HepG2 (cell line): ENCODE measurements around the gene STX4. TPM values are rescaled to one million over a fixed set of nuclear protein-coding genes. Genes with fewer than 3 reads are reported as not detected.
A peak's percentile ranks its signal among the peaks of the same experiment; 100 is the strongest.

Experiments used
- CCAR2 ChIP-seq: fragments of 200-400 bp; formaldehyde crosslinking; optimal IDR thresholded peaks from 2 replicates; pipeline ENCODE3; 2018; ENCODE audit warnings: low read depth, mild to moderate bottlenecking, low read length, moderate library complexity
- HHEX ChIP-seq: IDR thresholded peaks from 2 replicates; pipeline ENCODE4 v1.6.1; 2016; ENCODE audit warnings: control low read depth
- MXD4 ChIP-seq: IDR thresholded peaks from 2 replicates; pipeline ENCODE4 v1.6.1; 2016; ENCODE audit warnings: mild to moderate bottlenecking, missing biosample characterization, missing genetic modification reagents
- NONO ChIP-seq, 2 experiments: fragments of 450-650 bp in 1 of 2; sonication (generic) in 1 of 2; formaldehyde crosslinking in 1 of 2; IDR thresholded peaks in 1 of 2; conservative IDR thresholded peaks in 1 of 2; 2 replicates each; pipeline versions ENCODE4 v1.6.1 to v1.8.0; 2017 to 2022; ENCODE audit warnings: mild to moderate bottlenecking in 1 of 2, missing genetic modification reagents in 1 of 2, moderate library complexity in 1 of 2
- NR2C2 ChIP-seq: sonication (generic); formaldehyde crosslinking; IDR thresholded peaks from 2 replicates; pipeline ENCODE4 v1.4.0; 2020; ENCODE audit warnings: missing genetic modification reagents, mild to moderate bottlenecking, moderate library complexity, borderline replicate concordance
- ONECUT2 ChIP-seq: sonication (generic); formaldehyde crosslinking; IDR thresholded peaks from 2 replicates; pipeline ENCODE4 v1.4.0; 2020; ENCODE audit warnings: missing genetic modification reagents
- RAD51 ChIP-seq: fragments of 450-650 bp; IDR thresholded peaks from 2 replicates; pipeline ENCODE4 v1.6.1; 2016; ENCODE audit warnings: borderline replicate concordance
- RBFOX2 ChIP-seq: fragments of 200-400 bp; formaldehyde crosslinking; IDR thresholded peaks from 2 replicates; pipeline ENCODE4 v1.6.1; 2017; ENCODE audit warnings: low read depth, mild to moderate bottlenecking, low read length
- REPIN1 ChIP-seq: sonication (generic); formaldehyde crosslinking; IDR thresholded peaks from 2 replicates; pipeline ENCODE4 v1.8.0; 2022; ENCODE audit warnings: missing genetic modification reagents, low read depth, mild to moderate bottlenecking, borderline replicate concordance
- TAF15 ChIP-seq: fragments of 200-400 bp; formaldehyde crosslinking; IDR thresholded peaks from one replicate; pipeline ENCODE4 v1.6.1; 2018; ENCODE audit warnings: mild to moderate bottlenecking, low read depth, low read length; ENCODE audit not compliant: poor library complexity, severe bottlenecking
- ZNF10 ChIP-seq: sonication (generic); formaldehyde crosslinking; IDR thresholded peaks from 2 replicates; pipeline ENCODE4 v1.4.0; 2020; ENCODE audit warnings: mild to moderate bottlenecking, low read depth, missing genetic modification reagents, borderline replicate concordance
- ZNF317 ChIP-seq: sonication (generic); formaldehyde crosslinking; IDR thresholded peaks from 2 replicates; pipeline ENCODE4 v1.5.0; 2020; ENCODE audit warnings: mild to moderate bottlenecking, missing genetic modification reagents
- ZNF563 ChIP-seq: sonication (generic); formaldehyde crosslinking; IDR thresholded peaks from 2 replicates; pipeline ENCODE4 v1.8.0; 2022; ENCODE audit warnings: mild to moderate bottlenecking, moderate library complexity, missing genetic modification reagents
- ZNF619 ChIP-seq: sonication (generic); formaldehyde crosslinking; IDR thresholded peaks from 2 replicates; pipeline ENCODE4 v1.4.0; 2020; ENCODE audit warnings: mild to moderate bottlenecking, missing genetic modification reagents
- polyA plus RNA-seq, 8 experiments: library from polyadenylated mRNA; depleted of rRNA in 3 of 8; stranded (reverse) in 7 of 8; unstranded in 1 of 8; fragments of >200 nt; fragmentation: Illumina TruSeq in 4 of 8; extraction: Trizol in 4 of 8; gene quantifications; 2 replicates each; pipeline versions ENCODE4 v1.2.1 to v1.2.3, GENCODE V29; 2011 to 2016; ENCODE audit warnings: low read depth in 4 of 8, missing spikeins in 1 of 8, mixed read lengths in 1 of 8; ENCODE audit not compliant: insufficient read depth in 1 of 8
- total RNA-seq, 5 experiments: library from RNA; depleted of rRNA; stranded (reverse); fragments of >200 nt; fragmentation: Illumina TruSeq; extraction: Trizol; gene quantifications; 2 replicates each; pipeline ENCODE4 v1.2.3, GENCODE V29; 2016; ENCODE audit warnings: low read depth in 1 of 5
- TF ChIP-seq, protein P1 (sequence below): sonication (generic); formaldehyde crosslinking; IDR thresholded peaks from 2 replicates; pipeline ENCODE4 v1.4.0; 2020; ENCODE audit warnings: low read depth, missing genetic modification reagents
- TF ChIP-seq, protein P2 (sequence below): sonication (generic); formaldehyde crosslinking; IDR thresholded peaks from 2 replicates; pipeline ENCODE4 v1.4.0; 2020; ENCODE audit warnings: missing genetic modification reagents, borderline replicate concordance
- TF ChIP-seq, protein P3 (sequence below): sonication (generic); formaldehyde crosslinking; IDR thresholded peaks from 2 replicates; pipeline ENCODE4 v1.4.0; 2020; ENCODE audit warnings: missing genetic modification reagents, mild to moderate bottlenecking, borderline replicate concordance
- TF ChIP-seq, protein P4 (sequence below): sonication (generic); formaldehyde crosslinking; IDR thresholded peaks from 2 replicates; pipeline ENCODE4 v1.9.0; 2021; ENCODE audit warnings: missing genetic modification reagents, borderline replicate concordance
- TF ChIP-seq, protein P5 (sequence below): sonication (generic); formaldehyde crosslinking; IDR thresholded peaks from 2 replicates; pipeline ENCODE4 v1.4.0; 2020; ENCODE audit warnings: missing genetic modification reagents, low read depth, mild to moderate bottlenecking, borderline replicate concordance

The STX4 gene
- total and polyA plus RNA-seq, 2 of the 13 experiments (the other 11 are each of a cell fraction or from before 2014, with no cell fraction given): 29.2 to 34.6 TPM

DNA sequence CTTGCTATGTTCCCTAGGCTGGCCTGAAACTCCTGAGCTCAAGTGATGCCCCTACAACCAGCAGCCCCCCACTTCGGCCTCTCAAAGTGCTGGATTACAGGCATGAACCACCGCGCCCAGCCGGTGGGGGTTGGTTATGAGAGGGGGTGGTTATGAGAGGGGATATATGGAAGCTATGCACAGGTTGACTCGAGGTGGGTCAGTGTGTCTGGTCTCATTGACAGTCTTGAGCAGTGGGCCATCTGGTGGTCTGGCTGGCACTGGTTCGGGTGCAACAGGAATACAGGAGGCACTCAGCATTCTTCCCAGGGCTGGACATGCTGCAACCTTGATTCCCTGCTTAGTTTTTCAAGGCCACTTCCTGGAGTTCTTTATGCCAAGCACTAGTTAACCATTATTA, 17.3 kb upstream of the STX4 start (continued):
- TF ChIP-seq, protein P1, sequence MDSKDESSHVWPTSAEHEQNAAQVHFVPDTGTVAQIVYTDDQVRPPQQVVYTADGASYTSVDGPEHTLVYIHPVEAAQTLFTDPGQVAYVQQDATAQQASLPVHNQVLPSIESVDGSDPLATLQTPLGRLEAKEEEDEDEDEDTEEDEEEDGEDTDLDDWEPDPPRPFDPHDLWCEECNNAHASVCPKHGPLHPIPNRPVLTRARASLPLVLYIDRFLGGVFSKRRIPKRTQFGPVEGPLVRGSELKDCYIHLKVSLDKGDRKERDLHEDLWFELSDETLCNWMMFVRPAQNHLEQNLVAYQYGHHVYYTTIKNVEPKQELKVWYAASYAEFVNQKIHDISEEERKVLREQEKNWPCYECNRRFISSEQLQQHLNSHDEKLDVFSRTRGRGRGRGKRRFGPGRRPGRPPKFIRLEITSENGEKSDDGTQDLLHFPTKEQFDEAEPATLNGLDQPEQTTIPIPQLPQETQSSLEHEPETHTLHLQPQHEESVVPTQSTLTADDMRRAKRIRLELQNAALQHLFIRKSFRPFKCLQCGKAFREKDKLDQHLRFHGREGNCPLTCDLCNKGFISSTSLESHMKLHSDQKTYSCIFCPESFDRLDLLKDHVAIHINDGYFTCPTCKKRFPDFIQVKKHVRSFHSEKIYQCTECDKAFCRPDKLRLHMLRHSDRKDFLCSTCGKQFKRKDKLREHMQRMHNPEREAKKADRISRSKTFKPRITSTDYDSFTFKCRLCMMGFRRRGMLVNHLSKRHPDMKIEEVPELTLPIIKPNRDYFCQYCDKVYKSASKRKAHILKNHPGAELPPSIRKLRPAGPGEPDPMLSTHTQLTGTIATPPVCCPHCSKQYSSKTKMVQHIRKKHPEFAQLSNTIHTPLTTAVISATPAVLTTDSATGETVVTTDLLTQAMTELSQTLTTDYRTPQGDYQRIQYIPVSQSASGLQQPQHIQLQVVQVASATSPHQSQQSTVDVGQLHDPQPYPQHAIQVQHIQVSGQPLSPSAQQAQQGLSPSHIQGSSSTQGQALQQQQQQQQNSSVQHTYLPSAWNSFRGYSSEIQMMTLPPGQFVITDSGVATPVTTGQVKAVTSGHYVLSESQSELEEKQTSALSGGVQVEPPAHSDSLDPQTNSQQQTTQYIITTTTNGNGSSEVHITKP (CRISPR knock-in tag): no peak
- no peak for TF ChIP-seq CCAR2
- no peak for TF ChIP-seq TAF15
- no peak for TF ChIP-seq RBFOX2
- no peak for TF ChIP-seq RAD51
- TF ChIP-seq, protein P2, sequence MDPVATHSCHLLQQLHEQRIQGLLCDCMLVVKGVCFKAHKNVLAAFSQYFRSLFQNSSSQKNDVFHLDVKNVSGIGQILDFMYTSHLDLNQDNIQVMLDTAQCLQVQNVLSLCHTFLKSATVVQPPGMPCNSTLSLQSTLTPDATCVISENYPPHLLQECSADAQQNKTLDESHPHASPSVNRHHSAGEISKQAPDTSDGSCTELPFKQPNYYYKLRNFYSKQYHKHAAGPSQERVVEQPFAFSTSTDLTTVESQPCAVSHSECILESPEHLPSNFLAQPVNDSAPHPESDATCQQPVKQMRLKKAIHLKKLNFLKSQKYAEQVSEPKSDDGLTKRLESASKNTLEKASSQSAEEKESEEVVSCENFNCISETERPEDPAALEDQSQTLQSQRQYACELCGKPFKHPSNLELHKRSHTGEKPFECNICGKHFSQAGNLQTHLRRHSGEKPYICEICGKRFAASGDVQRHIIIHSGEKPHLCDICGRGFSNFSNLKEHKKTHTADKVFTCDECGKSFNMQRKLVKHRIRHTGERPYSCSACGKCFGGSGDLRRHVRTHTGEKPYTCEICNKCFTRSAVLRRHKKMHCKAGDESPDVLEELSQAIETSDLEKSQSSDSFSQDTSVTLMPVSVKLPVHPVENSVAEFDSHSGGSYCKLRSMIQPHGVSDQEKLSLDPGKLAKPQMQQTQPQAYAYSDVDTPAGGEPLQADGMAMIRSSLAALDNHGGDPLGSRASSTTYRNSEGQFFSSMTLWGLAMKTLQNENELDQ (CRISPR knock-in tag): no peak
- TF ChIP-seq ZNF563 (CRISPR knock-in tag): no peak
- TF ChIP-seq, protein P3, sequence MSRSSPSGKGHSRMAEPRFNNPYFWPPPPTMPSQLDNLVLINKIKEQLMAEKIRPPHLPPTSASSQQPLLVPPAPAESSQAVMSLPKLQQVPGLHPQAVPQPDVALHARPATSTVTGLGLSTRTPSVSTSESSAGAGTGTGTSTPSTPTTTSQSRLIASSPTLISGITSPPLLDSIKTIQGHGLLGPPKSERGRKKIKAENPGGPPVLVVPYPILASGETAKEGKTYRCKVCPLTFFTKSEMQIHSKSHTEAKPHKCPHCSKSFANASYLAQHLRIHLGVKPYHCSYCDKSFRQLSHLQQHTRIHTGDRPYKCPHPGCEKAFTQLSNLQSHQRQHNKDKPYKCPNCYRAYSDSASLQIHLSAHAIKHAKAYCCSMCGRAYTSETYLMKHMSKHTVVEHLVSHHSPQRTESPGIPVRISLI (CRISPR knock-in tag): no peak
- TF ChIP-seq ZNF619 (CRISPR knock-in tag): no peak
- no peak; the same call in 1 of the 2 replicates for TF ChIP-seq ZNF317 (CRISPR knock-in tag)
- TF ChIP-seq ONECUT2 (CRISPR knock-in tag): no peak
- TF ChIP-seq, protein P4, sequence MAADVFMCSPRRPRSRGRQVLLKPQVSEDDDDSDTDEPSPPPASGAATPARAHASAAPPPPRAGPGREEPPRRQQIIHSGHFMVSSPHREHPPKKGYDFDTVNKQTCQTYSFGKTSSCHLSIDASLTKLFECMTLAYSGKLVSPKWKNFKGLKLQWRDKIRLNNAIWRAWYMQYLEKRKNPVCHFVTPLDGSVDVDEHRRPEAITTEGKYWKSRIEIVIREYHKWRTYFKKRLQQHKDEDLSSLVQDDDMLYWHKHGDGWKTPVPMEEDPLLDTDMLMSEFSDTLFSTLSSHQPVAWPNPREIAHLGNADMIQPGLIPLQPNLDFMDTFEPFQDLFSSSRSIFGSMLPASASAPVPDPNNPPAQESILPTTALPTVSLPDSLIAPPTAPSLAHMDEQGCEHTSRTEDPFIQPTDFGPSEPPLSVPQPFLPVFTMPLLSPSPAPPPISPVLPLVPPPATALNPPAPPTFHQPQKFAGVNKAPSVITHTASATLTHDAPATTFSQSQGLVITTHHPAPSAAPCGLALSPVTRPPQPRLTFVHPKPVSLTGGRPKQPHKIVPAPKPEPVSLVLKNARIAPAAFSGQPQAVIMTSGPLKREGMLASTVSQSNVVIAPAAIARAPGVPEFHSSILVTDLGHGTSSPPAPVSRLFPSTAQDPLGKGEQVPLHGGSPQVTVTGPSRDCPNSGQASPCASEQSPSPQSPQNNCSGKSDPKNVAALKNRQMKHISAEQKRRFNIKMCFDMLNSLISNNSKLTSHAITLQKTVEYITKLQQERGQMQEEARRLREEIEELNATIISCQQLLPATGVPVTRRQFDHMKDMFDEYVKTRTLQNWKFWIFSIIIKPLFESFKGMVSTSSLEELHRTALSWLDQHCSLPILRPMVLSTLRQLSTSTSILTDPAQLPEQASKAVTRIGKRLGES (CRISPR knock-in tag): no peak
- no peak for TF ChIP-seq MXD4 (CRISPR knock-in tag)
- TF ChIP-seq, protein P5, sequence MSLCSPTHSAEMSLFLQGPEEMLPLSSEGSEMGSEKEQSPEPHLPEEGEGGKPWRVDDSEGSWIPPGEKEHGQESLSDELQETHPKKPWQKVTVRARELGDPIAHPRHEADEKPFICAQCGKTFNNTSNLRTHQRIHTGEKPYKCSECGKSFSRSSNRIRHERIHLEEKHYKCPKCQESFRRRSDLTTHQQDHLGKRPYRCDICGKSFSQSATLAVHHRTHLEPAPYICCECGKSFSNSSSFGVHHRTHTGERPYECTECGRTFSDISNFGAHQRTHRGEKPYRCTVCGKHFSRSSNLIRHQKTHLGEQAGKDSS (CRISPR knock-in tag): peak; percentile 22; the same call in 1 of the 2 replicates
- TF ChIP-seq NONO (IDR thresholded peaks at IDR 0.05): no peak
- TF ChIP-seq NONO (CRISPR knock-in tag; conservative IDR thresholded peaks at IDR 0.05): no peak
- no peak for TF ChIP-seq ZNF10 (CRISPR knock-in tag)
- no peak for TF ChIP-seq NR2C2 (CRISPR knock-in tag)
- no peak for TF ChIP-seq REPIN1 (CRISPR knock-in tag)
- no peak for TF ChIP-seq HHEX (CRISPR knock-in tag)
